AG09309 (cell line): ENCODE measurements around the gene ZBTB46.
"Not testable (repeated sequence)": the region's sequence is repeated elsewhere in the genome, so short reads cannot be mapped to it uniquely, and the experiment has no call there.

Experiments
- DNase-seq: peaks from one replicate; pipeline ENCODE4 v3.0.0-alpha.2; 2010; ENCODE audit warnings: low read depth
- H3K4me3 ChIP-seq: 2 replicates; pipeline ENCODE4 v1.5.1; 2011; ENCODE audit warnings: mild to moderate bottlenecking, low read depth, low read length, moderate library complexity; ENCODE audit not compliant: control insufficient read depth
- TF ChIP-seq, protein P1 (sequence below): IDR thresholded peaks from 2 replicates; pipeline ENCODE4 v1.5.1; 2011; ENCODE audit warnings: mild to moderate bottlenecking, low read depth, low read length, inconsistent platforms; ENCODE audit not compliant: insufficient read depth, control insufficient read depth; ENCODE audit errors: missing control alignments

ZBTB46 gene

GRCh38 chr20:63802469-63803240 is 28.4 kb downstream of the ZBTB46 start:
- TF ChIP-seq, protein P1, sequence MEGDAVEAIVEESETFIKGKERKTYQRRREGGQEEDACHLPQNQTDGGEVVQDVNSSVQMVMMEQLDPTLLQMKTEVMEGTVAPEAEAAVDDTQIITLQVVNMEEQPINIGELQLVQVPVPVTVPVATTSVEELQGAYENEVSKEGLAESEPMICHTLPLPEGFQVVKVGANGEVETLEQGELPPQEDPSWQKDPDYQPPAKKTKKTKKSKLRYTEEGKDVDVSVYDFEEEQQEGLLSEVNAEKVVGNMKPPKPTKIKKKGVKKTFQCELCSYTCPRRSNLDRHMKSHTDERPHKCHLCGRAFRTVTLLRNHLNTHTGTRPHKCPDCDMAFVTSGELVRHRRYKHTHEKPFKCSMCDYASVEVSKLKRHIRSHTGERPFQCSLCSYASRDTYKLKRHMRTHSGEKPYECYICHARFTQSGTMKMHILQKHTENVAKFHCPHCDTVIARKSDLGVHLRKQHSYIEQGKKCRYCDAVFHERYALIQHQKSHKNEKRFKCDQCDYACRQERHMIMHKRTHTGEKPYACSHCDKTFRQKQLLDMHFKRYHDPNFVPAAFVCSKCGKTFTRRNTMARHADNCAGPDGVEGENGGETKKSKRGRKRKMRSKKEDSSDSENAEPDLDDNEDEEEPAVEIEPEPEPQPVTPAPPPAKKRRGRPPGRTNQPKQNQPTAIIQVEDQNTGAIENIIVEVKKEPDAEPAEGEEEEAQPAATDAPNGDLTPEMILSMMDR, result no peak
- no peak for DNase-seq
- no peak overlapping the region for H3K4me3 ChIP-seq

GRCh38 chr20:63801174-63801573 is 29.9 kb downstream of the ZBTB46 start:
- not testable (repeated sequence) for DNase-seq, H3K4me3 ChIP-seq

- H3K4me3 ChIP-seq, DNase-seq: not testable (repeated sequence)
Measured at GRCh38 chr20:63800411-63800810, 30.7 kb downstream of the ZBTB46 start.

- not testable (repeated sequence) for H3K4me3 ChIP-seq, DNase-seq
Measured at GRCh38 chr20:63799127-63799526, 31.9 kb downstream of the ZBTB46 start.

GRCh38 chr20:63797175-63797574 is 33.9 kb downstream of the ZBTB46 start:
- not testable (repeated sequence) for DNase-seq, H3K4me3 ChIP-seq

DNA sequence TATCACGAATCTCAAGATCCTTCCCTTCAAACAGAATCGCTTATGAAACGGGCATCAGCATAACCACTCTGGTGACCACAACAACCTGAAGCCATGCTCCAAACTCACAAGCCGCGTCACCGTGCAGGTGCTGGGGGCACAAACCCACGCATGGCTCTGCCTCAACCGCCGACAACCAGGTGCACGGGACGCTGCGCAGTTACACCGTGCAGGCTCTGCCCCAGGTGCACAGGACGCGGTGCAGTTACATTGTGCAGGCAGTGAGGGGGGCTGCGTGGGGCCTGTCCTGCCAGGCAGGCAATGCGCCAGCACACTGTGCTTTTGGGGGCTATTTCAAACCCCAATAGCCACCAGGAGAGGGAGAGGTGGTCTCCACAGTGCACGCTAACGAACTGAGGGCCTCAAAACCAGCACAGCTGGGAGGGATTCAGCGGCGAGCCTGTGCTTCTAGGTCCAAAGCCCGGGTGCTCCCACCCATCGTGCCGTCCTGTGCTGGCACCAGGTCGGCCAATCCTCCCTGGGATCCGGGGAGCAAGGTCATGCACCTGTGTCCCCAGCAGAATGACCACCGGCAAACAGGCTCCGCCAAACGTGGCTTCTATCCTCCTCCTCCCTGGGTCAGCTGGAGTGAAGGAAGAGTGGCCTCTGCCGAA is 35.8 kb downstream of the ZBTB46 start:
- TF ChIP-seq, protein P1, result no peak
- H3K4me3 ChIP-seq, result no peak overlapping the region
- no peak for DNase-seq

DNA sequence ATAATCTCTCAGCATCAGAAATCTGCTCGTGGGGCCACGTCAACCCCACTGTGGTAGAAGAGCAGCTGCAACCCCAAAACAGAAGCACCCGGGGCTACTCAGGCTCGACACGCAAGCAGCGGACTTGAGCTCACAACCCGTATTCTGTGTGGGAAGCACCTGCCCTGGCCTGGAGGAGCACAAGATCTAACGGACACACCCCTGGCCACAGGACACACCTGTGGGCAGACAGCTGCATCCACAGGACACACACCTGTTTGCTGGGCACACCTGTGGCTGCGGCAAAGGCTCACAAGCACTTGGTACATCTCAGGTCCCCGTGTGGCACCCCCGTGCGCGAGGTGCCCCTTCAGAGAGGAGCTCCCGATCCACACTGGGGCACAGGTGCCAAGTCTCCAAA is 36.5 kb downstream of the ZBTB46 start:
- TF ChIP-seq, protein P1, result no peak
- no peak for DNase-seq
- no peak overlapping the region for H3K4me3 ChIP-seq

DNA sequence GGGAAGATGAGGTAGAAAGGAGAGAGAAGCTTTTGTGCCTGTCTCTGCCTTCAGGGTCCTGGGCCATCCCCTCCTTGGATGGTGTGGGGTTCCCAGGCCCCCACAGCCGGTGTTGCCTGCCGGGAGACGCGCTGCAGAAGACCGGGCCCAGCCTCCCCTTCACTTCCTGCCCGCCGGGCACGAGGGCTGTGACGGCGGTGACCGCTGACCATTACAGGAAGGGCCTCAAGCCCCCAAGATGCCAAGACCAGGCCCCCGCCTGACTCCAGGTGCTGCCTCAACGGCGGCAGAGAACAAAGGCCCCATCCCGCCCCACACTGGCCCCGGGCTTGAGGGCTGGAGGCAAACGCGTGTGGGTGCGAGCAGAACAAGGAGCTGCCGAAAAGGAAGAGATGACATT is 38.2 kb downstream of the ZBTB46 start:
- DNase-seq, result no peak
- TF ChIP-seq, protein P1, result no peak
- no peak overlapping the region for H3K4me3 ChIP-seq

DNA sequence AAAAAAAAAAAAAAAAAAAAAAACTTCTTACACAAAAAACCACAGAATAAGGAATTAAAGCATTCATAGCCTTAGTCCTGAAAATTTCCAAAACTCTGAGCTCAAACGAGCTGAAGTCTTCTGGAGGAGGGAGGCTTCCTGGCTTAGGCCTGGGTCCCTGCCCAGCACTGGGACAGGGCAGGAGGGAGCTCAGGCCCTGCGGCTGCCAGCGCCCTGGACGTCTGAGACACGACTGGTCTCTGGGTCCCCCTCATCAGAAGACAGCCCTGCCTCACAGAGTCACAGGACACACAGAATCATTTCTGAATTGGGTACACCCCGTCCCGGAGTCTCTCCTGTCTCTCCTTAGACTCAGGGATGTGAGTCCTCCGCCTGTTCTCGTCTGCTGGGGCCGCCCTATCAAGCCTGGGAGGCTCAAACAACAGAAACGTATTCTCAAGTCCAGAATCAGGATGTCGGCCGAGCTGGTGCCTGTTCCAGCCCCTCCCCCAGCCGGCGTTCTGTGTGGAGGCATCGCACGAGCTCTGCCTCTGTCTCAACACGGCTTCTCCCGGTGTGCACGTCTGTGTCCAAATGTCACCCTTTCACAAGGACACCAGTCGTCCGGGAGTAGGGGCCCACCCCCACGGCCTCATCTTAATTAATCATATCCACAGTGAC is 39.4 kb downstream of the ZBTB46 start:
- TF ChIP-seq, protein P1, result no peak
- H3K4me3 ChIP-seq, result no peak overlapping the region
- DNase-seq, result no peak
